ENCODE data around the gene CERS2. TPM values are rescaled to one million over a fixed set of nuclear protein-coding genes. Genes with fewer than 3 reads are reported as not detected.
A peak's percentile ranks its signal among the peaks of the same experiment; 100 is the strongest.

Gene CERS2
- total and polyA plus RNA-seq, 2 of the 13 experiments (the other 11 are each of a cell fraction or from before 2014, with no cell fraction given), result 269 to 298 TPM

DNA sequence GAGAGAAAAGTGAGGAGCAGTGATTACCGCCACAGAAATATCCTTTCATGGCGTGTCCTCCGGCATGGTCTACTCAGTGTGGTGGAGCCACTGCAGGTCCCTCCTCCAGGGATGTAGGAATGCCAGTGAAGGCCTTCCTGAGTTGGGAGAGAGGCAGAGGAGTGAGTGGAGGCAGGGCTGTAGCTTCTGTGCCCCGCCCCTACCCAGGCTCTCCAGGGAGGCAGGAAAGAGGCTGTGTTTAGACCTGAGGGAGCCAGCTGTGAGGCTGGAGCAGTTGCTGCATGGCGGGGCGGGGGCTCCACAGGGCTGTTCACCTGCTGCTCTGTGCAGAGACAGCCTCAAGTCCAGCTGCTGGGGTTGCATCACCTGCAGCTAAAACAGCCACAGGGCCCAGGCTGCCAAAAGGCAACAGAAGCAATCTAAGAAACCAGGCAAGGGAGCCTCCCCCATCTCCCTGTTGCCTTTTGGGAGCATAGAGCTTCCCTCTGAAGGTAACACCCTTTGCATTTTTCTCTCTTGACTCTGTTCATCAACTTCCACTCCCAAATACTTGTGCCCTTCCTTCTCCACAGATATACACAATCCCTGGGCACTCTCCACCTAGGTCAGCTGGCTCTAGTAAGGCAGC is 6.7 kb upstream of the CERS2 start (continued):
- no peak for TF ChIP-seq ZNF264 (CRISPR knock-in tag; IDR thresholded peaks at IDR 0.05)
- no peak for TF ChIP-seq SMAD1 (CRISPR knock-in tag; IDR thresholded peaks at IDR 0.05; ENCODE audit: borderline replicate concordance, low read depth)
- TF ChIP-seq FOXO1 (CRISPR knock-in tag; IDR thresholded peaks at IDR 0.05), result peak; percentile 22; the same call in 1 of the 2 replicates
- TF ChIP-seq, protein P1, sequence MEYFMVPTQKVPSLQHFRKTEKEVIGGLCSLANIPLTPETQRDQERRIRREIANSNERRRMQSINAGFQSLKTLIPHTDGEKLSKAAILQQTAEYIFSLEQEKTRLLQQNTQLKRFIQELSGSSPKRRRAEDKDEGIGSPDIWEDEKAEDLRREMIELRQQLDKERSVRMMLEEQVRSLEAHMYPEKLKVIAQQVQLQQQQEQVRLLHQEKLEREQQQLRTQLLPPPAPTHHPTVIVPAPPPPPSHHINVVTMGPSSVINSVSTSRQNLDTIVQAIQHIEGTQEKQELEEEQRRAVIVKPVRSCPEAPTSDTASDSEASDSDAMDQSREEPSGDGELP (IDR thresholded peaks at IDR 0.05; ENCODE audit: borderline replicate concordance, low read depth), result peak; percentile 93
- TF ChIP-seq, protein P2, sequence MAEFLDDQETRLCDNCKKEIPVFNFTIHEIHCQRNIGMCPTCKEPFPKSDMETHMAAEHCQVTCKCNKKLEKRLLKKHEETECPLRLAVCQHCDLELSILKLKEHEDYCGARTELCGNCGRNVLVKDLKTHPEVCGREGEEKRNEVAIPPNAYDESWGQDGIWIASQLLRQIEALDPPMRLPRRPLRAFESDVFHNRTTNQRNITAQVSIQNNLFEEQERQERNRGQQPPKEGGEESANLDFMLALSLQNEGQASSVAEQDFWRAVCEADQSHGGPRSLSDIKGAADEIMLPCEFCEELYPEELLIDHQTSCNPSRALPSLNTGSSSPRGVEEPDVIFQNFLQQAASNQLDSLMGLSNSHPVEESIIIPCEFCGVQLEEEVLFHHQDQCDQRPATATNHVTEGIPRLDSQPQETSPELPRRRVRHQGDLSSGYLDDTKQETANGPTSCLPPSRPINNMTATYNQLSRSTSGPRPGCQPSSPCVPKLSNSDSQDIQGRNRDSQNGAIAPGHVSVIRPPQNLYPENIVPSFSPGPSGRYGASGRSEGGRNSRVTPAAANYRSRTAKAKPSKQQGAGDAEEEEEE (CRISPR knock-in tag; IDR thresholded peaks at IDR 0.05; ENCODE audit: borderline replicate concordance), result no peak
- TF ChIP-seq, protein P3, sequence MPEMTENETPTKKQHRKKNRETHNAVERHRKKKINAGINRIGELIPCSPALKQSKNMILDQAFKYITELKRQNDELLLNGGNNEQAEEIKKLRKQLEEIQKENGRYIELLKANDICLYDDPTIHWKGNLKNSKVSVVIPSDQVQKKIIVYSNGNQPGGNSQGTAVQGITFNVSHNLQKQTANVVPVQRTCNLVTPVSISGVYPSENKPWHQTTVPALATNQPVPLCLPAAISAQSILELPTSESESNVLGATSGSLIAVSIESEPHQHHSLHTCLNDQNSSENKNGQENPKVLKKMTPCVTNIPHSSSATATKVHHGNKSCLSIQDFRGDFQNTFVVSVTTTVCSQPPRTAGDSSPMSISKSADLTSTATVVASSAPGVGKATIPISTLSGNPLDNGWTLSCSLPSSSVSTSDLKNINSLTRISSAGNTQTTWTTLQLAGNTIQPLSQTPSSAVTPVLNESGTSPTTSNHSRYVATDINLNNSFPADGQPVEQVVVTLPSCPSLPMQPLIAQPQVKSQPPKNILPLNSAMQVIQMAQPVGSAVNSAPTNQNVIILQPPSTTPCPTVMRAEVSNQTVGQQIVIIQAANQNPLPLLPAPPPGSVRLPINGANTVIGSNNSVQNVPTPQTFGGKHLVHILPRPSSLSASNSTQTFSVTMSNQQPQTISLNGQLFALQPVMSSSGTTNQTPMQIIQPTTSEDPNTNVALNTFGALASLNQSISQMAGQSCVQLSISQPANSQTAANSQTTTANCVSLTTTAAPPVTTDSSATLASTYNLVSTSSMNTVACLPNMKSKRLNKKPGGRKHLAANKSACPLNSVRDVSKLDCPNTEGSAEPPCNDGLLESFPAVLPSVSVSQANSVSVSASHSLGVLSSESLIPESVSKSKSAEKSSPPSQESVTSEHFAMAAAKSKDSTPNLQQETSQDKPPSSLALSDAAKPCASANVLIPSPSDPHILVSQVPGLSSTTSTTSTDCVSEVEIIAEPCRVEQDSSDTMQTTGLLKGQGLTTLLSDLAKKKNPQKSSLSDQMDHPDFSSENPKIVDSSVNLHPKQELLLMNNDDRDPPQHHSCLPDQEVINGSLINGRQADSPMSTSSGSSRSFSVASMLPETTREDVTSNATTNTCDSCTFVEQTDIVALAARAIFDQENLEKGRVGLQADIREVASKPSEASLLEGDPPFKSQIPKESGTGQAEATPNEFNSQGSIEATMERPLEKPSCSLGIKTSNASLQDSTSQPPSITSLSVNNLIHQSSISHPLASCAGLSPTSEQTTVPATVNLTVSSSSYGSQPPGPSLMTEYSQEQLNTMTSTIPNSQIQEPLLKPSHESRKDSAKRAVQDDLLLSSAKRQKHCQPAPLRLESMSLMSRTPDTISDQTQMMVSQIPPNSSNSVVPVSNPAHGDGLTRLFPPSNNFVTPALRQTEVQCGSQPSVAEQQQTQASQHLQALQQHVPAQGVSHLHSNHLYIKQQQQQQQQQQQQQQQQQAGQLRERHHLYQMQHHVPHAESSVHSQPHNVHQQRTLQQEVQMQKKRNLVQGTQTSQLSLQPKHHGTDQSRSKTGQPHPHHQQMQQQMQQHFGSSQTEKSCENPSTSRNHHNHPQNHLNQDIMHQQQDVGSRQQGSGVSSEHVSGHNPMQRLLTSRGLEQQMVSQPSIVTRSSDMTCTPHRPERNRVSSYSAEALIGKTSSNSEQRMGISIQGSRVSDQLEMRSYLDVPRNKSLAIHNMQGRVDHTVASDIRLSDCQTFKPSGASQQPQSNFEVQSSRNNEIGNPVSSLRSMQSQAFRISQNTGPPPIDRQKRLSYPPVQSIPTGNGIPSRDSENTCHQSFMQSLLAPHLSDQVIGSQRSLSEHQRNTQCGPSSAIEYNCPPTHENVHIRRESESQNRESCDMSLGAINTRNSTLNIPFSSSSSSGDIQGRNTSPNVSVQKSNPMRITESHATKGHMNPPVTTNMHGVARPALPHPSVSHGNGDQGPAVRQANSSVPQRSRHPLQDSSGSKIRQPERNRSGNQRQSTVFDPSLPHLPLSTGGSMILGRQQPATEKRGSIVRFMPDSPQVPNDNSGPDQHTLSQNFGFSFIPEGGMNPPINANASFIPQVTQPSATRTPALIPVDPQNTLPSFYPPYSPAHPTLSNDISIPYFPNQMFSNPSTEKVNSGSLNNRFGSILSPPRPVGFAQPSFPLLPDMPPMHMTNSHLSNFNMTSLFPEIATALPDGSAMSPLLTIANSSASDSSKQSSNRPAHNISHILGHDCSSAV (CRISPR knock-in tag; IDR thresholded peaks at IDR 0.05; ENCODE audit: borderline replicate concordance), result no peak
- TF ChIP-seq SALL2 (CRISPR knock-in tag; IDR thresholded peaks at IDR 0.05), result no peak
- TF ChIP-seq, protein P4, sequence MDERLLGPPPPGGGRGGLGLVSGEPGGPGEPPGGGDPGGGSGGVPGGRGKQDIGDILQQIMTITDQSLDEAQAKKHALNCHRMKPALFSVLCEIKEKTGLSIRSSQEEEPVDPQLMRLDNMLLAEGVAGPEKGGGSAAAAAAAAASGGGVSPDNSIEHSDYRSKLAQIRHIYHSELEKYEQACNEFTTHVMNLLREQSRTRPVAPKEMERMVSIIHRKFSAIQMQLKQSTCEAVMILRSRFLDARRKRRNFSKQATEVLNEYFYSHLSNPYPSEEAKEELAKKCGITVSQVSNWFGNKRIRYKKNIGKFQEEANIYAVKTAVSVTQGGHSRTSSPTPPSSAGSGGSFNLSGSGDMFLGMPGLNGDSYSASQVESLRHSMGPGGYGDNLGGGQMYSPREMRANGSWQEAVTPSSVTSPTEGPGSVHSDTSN (CRISPR knock-in tag; IDR thresholded peaks at IDR 0.05), result no peak
- TF ChIP-seq MEF2D (CRISPR knock-in tag; IDR thresholded peaks at IDR 0.05), result no peak; the same call in 1 of the 2 replicates
- no peak for TF ChIP-seq SOX5 (CRISPR knock-in tag; IDR thresholded peaks at IDR 0.05; ENCODE audit: borderline replicate concordance)
- no peak for TF ChIP-seq KLF13 (CRISPR knock-in tag; IDR thresholded peaks at IDR 0.05)
- TF ChIP-seq EZH2 (conservative IDR thresholded peaks at IDR 0.05; ENCODE audit: low read depth, low read length), result no peak
- no peak; the same call in 1 of the 2 replicates for TF ChIP-seq SNAPC2 (CRISPR knock-in tag; IDR thresholded peaks at IDR 0.05)
- no peak for TF ChIP-seq MEIS2 (CRISPR knock-in tag; IDR thresholded peaks at IDR 0.05)
- TF ChIP-seq TOE1 (CRISPR knock-in tag; IDR thresholded peaks at IDR 0.05), result no peak; the same call in 1 of the 2 replicates
- TF ChIP-seq RBFOX2 (IDR thresholded peaks at IDR 0.05; ENCODE audit: low read depth, low read length), result peak; percentile 48; the same call in 1 of the 2 replicates
- TF ChIP-seq JUN (CRISPR knock-in tag; IDR thresholded peaks at IDR 0.05), result peak; percentile 17; the same call in 1 of the 2 replicates
